ENCODE data around the gene ZFAND6.
"Not testable (repeated sequence)": the region's sequence is repeated elsewhere in the genome, so short reads cannot be mapped to it uniquely, and the experiment has no call there.

The ZFAND6 gene

GRCh38 chr15:80042568-80042967 lies 16.9 kb upstream of the ZFAND6 start:
- no peaks in the 10 kb centered on the region for H3K27me3 ChIP-seq (replicated peaks)
- no peak for DNase-seq
- no peaks in the 10 kb centered on the region for H3K36me3 ChIP-seq (replicated peaks)
- no peak for TF ChIP-seq CTCF (IDR thresholded peaks at IDR 0.05; ENCODE audit: low read depth, low read length, missing control alignments)
- no peak overlapping the region for H3K27ac ChIP-seq
- H3K4me3 ChIP-seq (ENCODE audit: low read depth, low read length), result no peak overlapping the region
- in situ Hi-C loops (cut with HindIII; ENCODE audit: low pct_ligation_motif_present, low sequenced_read_pairs), result no loop called here

GRCh38 chr15:80045219-80045618 lies 14.3 kb upstream of the ZFAND6 start:
- in situ Hi-C loops (cut with HindIII; ENCODE audit: low pct_ligation_motif_present, low sequenced_read_pairs); H3K4me3 ChIP-seq (ENCODE audit: low read depth, low read length); DNase-seq; H3K27me3 ChIP-seq (replicated peaks); H3K36me3 ChIP-seq (replicated peaks); H3K27ac ChIP-seq: not testable (repeated sequence)

GRCh38 chr15:80049046-80049445 lies 10.4 kb upstream of the ZFAND6 start:
- Histone ChIP-seq H3K27ac (no peak overlapping the region), H3K36me3 (replicated peaks) (no peaks in the 10 kb centered on the region), H3K27me3 (replicated peaks) (no peaks in the 10 kb centered on the region), H3K4me3 (ENCODE audit: low read depth, low read length) (no peak overlapping the region)
- TF ChIP-seq CTCF (IDR thresholded peaks at IDR 0.05; ENCODE audit: low read depth, low read length, missing control alignments), result no peak
- DNase-seq, result no peak
- in situ Hi-C loops (cut with HindIII; ENCODE audit: low pct_ligation_motif_present, low sequenced_read_pairs), result no loop called here

- Histone ChIP-seq H3K27ac (no peak overlapping the region), H3K27me3 (replicated peaks) (no peaks in the 10 kb centered on the region), H3K4me3 (ENCODE audit: low read depth, low read length) (no peak overlapping the region), H3K36me3 (replicated peaks) (no peaks in the 10 kb centered on the region)
- DNase-seq, result no peak
- in situ Hi-C loops (cut with HindIII; ENCODE audit: low pct_ligation_motif_present, low sequenced_read_pairs), result no loop called here
- no peak for TF ChIP-seq CTCF (IDR thresholded peaks at IDR 0.05; ENCODE audit: low read depth, low read length, missing control alignments)
Observed at GRCh38 chr15:80052597-80053304, 6.7 kb upstream of the ZFAND6 start.

GRCh38 chr15:80055933-80056332 lies 3.5 kb upstream of the ZFAND6 start:
- Histone ChIP-seq H3K27ac (no peak overlapping the region), H3K36me3 (replicated peaks) (no peaks in the 10 kb centered on the region), H3K4me3 (ENCODE audit: low read depth, low read length) (no peak overlapping the region), H3K27me3 (replicated peaks) (no peaks in the 10 kb centered on the region)
- no peak for DNase-seq
- TF ChIP-seq CTCF (IDR thresholded peaks at IDR 0.05; ENCODE audit: low read depth, low read length, missing control alignments), result no peak
- in situ Hi-C loops (cut with HindIII; ENCODE audit: low pct_ligation_motif_present, low sequenced_read_pairs), result no loop called here

GRCh38 chr15:80058044-80058443 lies 1.4 kb upstream of the ZFAND6 start:
- Histone ChIP-seq H3K27me3 (replicated peaks) (no peaks in the 10 kb centered on the region), H3K36me3 (replicated peaks) (no peaks in the 10 kb centered on the region), H3K4me3 (ENCODE audit: low read depth, low read length) (no peak overlapping the region), H3K27ac (no peak overlapping the region)
- no peak for DNase-seq
- no peak for TF ChIP-seq CTCF (IDR thresholded peaks at IDR 0.05; ENCODE audit: low read depth, low read length, missing control alignments)
- in situ Hi-C loops (cut with HindIII; ENCODE audit: low pct_ligation_motif_present, low sequenced_read_pairs), result no loop called here
